NOMO-1 treated with dmso at 0.1 percent for 144 hours (cell line): ENCODE measurements around the gene MYRFL.
"Not testable (repeated sequence)": the region's sequence is repeated elsewhere in the genome, so short reads cannot be mapped to it uniquely, and the experiment has no call there.

Experiments
- DNase-seq: peaks from one replicate; lab custom pipeline; 2025; ENCODE audit not compliant: unreplicated experiment; lab: John Stamatoyannopoulos, UW

Gene MYRFL

GRCh38 chr12:69985656-69986055 is 160.6 kb downstream of the MYRFL start:
- DNase-seq = no peak

- DNase-seq = no peak
Measured at GRCh38 chr12:69986114-69986513, 161.1 kb downstream of the MYRFL start.

GRCh38 chr12:69987579-69988091 is 162.6 kb downstream of the MYRFL start:
- DNase-seq = no peak

- DNase-seq = no peak
Measured at GRCh38 chr12:69988481-69989321, 163.7 kb downstream of the MYRFL start.

GRCh38 chr12:69991690-69992288 is 166.8 kb downstream of the MYRFL start:
- no peak for DNase-seq

- no peak for DNase-seq
Measured at GRCh38 chr12:69993433-69993832, 168.4 kb downstream of the MYRFL start.

- DNase-seq = not testable (repeated sequence)
Measured at GRCh38 chr12:69994086-69994485, 169.1 kb downstream of the MYRFL start.

GRCh38 chr12:69994724-69995173 is 169.7 kb downstream of the MYRFL start:
- no peak for DNase-seq

- DNase-seq = no peak
Measured at GRCh38 chr12:69996241-69996640, 171.2 kb downstream of the MYRFL start.

GRCh38 chr12:69996722-69997121 is 171.7 kb downstream of the MYRFL start:
- no peak for DNase-seq

GRCh38 chr12:69998011-69998410 is 173.0 kb downstream of the MYRFL start:
- no peak for DNase-seq

GRCh38 chr12:69998922-69999321 is 173.9 kb downstream of the MYRFL start:
- DNase-seq = no peak

- DNase-seq = no peak
Measured at GRCh38 chr12:69999561-69999960, 174.5 kb downstream of the MYRFL start.

- DNase-seq = no peak
Measured at GRCh38 chr12:70002097-70002911, 177.3 kb downstream of the MYRFL start.

- DNase-seq = no peak
Measured at GRCh38 chr12:70002912-70003255, 177.9 kb downstream of the MYRFL start.

GRCh38 chr12:70005864-70006618 is 181.0 kb downstream of the MYRFL start:
- DNase-seq = no peak

GRCh38 chr12:70006619-70006973 is 181.6 kb downstream of the MYRFL start:
- no peak for DNase-seq

- no peak for DNase-seq
Measured at GRCh38 chr12:70007687-70008086, 182.7 kb downstream of the MYRFL start.
